Measurements from ENCODE around the gene AHI1.

The AHI1 gene

DNA sequence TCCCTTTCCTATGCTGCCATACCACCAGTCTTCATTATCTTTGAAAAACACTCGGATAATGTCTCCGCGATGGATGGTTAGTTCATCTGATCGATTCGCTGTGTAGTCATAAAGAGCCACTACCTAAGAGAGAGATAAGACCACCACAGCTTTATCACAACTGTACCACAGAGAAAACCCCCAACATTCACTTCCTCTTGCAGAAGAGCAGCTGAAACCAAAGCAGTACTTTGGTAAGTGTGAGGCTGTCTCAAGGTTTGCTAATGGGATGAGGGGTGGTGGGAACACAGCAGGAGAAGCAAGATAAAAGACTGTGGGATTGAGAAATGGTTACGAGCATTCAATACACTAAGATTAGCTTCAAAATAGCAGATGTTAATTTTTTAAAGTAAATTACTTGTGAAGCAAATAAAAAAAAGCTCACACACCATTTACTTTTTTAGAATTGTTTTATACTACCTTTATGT lies 174.3 kb downstream of the AHI1 start:
- DNase-seq, result no peak

DNA sequence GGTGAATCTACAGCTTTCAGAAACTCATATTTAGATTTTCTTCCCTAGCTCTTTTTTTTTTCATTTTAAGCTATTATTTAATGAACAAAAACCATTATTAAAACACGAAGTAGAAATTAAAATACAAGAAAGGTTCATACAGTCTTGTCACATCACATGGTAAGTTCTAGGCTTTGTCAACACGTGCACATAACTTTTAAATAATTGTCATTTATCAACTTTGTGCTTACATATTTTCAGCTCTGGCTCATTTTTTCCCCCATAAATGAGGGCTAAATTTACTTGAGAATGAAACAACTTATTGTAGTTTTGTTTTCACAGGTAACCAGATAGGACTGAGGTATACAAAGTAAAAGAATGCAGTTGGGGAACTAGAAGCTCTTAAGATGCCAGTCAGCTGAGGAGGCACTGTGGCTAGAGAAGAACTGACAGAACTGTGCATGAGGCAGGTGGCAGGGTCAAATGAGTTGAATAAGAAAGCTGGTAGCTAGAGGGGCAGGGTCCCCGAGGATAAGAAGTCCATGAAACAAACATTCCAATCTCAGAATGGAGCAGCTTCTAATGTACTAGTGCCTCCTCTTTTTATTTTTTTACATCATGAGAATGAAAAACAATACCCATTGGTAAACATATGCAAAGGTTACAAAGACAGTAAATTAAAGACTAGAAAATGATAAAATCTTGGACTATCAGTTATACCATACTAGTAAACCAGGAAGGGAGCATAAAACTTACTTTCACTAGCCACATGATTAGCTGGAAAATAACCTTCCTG lies 174.9 kb downstream of the AHI1 start:
- no peak for DNase-seq

DNA sequence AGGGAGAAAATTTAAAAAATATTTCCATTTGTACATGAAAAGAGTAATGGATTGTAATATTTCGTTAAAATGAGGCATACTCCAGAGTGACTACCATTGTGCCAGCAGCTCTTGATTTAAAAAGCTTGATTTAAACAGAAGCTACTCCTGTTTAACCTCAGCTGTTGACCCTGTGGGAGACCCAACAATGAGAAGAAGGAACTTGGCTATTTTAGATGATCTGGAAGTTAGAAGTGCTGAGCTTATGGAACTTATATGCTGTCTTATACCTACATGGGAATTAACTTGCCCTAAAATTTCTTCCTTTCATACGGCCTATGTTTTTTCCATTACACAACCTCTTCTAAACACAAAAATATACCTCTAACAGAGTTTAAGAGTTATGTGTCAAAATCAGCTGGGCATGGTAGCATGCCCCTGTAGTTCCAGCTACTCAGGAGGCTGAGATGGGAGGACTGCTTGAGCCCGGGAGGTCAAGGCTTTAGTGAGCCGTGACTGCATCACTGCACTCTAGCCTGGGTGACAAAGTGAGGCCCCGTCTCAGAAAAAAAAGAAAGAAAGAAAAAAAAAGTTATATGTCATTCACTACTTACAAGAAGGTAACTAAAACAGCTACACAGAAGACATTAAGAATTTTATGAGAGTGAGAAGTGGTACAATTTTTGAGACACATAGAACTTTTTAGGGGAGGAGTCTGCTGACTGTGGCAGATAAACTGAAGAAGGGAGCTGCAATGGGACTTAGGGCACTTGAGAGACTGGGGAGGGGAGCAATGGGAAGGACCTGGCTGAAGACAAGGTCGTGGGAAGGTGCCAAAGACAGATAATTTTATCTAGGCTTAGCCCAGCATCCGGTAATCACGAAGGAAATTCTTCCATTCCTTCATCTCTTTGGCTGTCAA lies 176.6 kb downstream of the AHI1 start:
- DNase-seq, result no peak

DNA sequence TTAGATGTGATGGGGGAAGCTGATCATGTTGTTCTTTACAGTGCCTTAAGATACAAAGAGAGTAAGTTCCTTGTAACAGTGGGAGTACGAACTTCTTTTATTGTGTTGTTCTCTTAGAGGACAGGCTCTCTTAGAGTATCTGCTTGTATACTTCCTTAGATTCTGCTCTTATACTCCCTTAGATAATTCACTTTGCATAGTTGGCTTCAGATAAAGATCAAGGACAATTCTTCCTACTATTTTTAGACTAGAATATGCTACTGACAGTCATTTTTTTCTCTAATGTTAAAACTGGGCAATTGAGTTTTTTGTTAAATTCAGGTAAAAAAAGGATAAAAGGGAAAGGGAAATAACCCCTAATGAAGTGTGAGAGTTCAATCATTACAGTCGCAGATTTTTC lies 177.7 kb downstream of the AHI1 start:
- no peak for DNase-seq

DNA sequence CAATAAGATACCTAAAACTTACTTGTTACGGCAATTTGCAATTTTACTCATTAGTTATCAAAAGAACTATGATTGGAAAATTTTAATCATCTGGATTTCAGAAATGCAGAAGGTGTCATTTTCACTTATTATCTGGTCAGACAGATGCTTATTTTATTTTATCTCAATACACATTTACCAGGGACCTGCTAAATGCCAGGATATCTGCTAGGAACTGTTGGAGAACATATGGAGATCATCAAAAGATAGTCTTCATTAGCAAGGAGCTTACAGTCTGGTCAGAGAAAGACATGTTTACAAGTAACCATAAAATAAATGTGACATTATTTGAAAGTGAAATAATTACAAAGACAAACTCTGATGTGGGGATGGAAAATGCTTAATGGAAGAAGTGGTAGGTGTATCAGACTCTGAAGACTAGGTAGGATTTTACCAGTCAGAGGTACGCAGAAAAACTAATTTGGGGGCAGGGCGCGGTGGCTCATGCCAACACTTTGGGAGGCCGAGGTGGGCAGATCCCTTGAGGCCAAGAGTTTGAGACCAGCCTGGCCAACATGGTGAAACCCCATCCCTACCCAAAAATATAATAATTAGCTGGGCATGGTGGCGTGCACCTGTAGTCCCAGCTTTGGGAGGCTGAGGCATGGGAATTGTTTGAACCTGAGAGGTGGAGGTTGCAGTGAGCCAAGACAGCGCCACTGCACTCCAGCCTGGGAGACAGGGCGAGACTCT lies 178.6 kb downstream of the AHI1 start:
- no peak for DNase-seq

DNA sequence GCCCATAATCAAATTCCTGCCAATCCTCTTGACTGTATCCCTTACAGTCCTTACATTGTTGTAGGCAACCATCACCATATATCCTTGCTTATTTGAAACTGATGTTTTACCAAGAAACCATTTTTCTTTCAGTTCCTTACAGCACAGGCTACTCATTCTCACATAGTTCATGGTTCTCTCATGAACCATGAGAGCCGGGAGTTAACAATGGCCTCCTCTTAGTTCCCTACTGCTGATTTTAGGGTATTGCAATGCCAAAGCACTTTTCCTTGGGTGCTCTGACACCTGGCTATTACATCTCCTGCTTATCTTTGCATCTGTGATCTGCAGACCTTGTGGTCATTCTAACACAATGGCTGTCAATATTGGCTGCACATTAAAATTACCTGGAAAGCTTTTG lies 183.0 kb downstream of the AHI1 start:
- no peak for DNase-seq

DNA sequence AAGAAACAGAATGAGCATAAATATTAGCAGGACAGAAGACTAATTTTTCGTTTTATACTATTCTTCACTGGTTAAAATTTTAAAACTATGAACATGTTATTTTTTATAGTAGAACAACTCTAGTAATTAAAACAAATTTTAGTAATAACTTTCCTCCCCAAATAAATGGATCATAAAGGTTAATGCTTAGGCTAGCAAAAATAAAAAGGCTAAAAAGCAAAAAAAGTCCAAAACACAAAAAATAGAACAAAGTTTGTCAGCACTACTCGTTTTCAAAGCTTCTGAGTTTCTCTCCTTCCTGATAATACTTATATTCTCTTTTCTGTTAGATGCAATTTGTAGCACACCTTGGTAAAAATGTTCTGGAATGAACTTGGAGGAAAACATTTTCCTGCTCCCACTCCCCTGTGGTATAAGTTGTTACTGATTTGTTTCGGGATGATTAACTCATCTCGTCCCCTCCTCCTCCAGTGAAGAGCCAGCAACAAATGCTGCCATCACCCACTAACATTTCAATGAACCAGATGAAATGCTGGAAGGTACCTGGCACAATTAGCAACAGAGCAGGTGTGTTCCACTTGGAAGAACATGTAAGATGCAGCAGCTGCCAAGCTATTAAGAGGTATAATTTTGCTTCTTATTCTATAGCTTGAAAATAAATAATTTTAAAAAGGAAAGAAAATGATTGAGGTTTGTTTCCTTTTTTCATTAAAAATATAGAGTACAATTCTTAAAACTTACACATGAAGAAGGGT lies 185.9 kb downstream of the AHI1 start:
- no peak for DNase-seq

DNA sequence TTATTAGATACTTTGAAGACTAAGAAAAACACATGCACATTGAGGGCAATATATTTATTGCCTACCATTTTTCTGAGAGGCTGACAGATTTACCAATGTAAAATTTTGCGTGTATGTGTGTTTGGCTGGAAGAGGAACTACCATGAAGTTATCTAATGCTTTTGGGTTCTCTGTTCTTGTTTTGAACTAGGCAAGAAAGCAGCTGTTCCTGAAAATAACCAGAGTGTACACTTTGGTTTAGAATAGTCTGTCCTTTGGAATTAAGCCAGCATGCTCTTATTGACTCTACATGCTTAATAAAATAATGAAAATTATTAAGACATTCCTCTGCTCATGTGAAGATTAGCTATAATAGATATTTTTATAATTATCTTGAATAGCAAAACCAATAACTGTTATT lies 187.2 kb downstream of the AHI1 start:
- DNase-seq, result no peak

DNA sequence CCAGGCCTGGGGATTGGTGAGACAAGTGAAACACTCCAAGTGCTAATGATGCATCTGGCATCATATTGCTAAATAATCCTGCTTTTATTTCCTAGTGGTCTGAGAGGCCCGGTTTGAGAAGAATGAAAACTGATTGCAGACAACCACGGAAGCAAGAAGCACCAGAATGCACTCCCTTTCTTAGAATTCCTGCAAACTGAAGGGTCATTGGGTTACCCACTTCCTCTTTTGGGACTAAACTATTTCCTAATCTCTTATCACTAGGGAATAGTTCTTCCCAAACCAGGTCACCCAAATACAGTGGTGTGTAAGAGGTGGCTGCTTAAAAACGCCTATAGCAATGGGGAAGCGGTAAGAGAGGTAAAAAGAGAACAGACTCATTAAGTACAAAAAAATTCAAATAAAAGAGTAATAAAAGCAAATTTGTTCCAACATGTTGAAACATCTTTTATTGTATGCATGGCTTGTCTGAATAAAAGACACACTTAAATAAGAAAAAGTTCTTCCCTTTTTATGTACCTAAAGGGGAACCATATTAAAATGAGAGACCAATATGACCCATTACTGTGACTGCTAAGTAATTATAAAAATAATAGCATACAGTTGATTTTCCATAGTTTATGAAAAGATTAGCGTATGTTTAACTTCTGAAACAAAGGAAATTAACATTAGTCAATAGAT lies 190.7 kb downstream of the AHI1 start:
- no peak for DNase-seq

DNA sequence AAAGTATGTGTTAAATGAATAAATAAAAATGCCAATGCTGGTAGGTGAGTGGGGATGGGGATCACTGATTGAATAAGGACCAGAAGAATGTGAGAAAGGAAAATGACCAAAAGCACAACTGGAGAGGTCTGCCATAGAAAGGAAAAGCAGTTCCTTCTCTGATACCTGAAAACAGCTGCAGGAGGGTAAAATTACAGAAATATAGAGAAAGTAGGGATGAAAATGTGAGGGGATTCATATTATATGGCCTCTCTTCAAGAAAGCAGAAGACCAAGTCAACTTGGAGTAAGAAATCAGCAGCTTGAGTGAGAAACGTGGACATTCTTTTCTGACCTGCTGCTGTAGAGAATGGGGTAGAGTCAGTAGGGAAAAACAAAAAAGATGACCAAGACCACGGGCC lies 191.4 kb downstream of the AHI1 start:
- no peak for DNase-seq

DNA sequence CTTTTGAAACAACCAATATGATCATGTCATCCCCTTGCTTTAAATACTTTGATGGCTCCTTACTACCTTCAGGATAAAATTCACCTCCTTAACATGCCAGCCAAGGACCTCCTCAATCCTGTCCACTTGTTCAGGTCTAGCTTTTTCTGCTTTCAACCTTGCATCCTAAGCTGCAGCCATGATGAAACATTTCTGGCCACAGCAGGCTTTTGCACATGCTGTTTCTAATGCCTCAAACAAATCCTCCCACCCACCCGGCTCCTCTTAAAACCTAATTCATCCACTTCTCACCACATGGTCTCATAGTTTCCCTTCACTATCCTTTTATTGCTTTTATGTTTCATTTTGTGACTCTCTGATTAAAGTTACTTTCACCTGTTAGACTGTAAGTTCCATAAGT lies 191.9 kb downstream of the AHI1 start:
- DNase-seq, result no peak

DNA sequence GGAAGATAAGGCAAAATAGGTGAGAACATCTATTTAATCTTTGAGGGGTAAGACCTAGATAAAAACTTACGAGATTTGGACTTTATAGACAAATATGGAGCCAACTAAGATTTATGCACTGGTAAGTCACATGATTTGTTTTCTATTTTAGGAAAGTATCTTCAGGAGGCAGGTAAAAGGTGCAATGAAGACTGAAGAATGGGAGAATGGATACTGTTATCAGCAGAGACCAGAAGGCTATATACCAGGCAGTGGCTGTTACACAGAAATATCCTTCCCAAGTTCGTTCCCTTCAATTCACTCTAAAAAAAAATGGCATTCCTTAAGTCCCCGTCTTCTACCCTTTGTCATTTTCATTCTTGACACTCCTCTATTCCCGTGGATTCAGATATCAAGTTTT lies 192.7 kb downstream of the AHI1 start:
- DNase-seq, result no peak

DNA sequence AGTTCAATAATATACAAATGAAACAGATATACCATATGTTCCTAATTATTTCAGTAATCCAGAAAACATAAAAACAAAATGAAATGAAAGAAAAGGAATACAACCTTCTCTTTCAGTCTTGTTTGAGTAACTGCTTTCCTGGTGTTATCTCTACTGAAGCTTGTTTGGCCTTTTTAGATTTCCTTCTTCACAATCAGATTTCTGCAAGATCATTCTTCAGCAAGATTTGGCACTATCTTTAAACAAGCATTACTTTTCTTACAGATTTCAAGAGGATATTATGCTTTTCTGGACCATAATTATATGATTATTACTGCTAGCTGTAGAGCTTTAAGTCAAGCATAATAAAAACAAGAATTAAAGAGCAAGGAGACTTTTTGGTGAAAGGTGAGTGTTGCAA lies 196.2 kb downstream of the AHI1 start:
- no peak for DNase-seq

DNA sequence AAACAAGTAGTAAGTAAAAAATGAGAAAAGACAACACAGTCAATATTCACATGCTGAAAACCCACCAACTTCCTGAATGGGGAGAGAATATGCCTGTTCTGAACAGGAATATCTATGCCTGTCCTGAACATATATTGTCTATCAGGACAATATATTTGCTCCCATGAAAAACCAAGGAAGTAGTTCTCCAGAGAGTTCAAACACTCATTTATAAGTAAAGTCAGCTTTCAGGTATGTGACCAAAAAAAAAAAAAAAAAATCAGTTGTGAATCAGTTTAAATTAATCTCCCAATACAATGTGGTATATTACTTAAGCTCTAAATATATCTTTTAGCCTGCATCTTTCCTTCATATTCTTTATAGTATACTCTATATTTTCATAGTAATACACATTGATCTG lies 197.0 kb downstream of the AHI1 start:
- DNase-seq, result no peak

DNA sequence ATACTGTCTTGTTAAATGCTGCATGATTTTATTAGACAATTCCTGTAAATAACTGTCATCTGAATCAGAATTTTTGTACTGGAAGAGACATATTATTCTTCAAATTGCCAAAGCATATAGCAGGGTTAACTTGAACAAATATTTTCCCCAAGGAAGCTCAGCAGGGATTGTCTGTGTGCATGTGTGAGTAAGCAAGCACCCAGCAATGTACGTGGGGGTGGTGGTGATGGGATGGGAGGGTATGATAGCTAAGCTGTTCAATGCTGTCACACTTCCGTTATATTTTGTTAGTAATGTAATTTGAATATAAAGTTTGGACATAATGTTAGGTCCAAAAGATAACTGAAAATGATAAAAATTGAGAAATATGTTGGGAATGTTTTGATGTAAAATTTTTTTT lies 198.3 kb downstream of the AHI1 start:
- no peak for DNase-seq

DNA sequence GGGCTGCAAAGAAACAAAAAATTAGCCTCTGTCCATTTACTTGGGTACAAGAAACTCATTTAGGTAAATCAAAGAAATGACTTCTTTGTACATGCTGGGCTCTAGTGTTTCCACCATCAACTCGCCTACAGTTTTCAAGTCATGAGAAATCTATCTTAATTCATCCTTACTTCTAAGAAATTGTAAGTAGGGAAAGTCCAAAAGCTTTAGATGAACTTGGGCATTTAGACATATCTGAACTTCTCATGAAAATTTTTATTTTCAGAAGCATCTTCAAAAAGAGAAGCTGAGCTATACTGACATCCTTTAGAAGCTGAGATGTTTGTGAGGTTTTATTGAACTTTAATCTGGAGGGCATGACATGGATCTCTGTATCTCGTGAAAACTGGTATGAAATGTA lies 199.1 kb downstream of the AHI1 start:
- DNase-seq, result no peak

DNA sequence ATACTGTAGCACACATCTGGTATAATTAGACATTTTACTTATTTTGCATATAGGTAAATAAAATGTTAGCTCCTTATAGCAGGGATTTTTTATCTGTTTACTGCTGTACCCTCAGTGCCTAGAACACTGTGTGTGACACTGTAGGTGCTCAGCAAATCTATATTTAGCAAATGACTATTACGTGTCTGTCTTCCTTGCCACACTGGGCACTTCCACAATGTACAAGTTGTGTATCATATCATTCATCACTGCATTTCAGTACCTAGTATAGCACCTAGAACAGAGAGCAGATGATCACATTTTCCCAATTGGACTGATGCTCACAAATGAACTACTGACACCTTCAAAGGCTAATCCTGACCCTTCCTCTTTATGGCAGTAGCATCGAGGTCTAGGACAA lies 200.8 kb downstream of the AHI1 start:
- no peak for DNase-seq

DNA sequence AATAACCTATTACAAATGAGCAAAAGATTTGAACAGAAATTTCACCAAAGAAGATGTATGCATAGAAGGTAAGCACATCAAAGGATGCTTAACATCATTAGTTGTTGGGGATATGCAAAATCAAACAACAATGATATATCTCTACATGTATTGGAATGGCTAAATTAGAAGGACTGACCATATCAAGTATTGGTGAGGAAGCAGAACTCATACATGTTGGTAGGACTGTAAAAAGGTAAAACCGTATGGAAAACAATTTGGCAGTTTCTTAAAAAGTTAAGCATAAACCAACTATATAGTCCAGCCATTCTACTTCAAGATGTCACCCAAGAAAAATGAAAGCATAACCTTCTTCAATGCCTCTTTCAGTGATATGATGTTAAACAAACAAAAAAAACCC lies 202.5 kb downstream of the AHI1 start:
- DNase-seq, result no peak

DNA sequence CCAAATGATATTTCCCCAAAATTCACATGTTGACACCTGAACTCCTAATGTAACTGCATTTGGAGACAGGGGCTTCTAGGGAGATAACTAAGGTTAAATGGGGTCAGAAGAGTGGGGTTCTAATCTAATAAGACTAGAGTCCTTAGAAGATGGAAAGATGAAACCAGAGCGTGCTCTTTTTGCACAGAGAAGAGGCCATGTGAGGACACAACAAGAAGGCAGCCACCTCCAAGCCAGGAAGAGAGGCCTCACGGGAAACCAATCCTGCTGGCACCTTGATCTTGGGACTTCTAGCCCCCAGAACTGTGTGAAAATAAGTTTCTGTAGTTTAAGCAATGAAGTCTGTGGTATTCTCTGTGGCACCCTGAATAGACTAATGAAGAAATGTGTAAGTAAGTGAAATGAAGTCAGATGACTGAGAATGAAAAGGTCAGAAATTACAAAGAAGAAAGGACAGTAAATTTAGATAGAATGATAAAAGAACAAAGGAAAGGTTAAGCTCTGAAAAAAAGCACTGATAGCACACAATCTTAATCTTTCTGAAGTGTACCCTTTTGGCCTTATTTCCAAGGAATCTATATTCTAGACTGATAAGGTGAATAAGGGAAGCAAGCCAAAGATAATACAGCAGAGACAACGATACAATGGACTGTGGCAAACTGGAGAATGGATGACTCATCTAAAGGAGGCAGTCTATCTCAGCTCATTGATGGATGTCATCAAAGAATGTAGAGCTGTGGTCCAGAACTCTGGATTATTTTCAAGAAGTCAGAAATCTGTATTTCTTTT lies 206.1 kb downstream of the AHI1 start:
- no peak for DNase-seq

DNA sequence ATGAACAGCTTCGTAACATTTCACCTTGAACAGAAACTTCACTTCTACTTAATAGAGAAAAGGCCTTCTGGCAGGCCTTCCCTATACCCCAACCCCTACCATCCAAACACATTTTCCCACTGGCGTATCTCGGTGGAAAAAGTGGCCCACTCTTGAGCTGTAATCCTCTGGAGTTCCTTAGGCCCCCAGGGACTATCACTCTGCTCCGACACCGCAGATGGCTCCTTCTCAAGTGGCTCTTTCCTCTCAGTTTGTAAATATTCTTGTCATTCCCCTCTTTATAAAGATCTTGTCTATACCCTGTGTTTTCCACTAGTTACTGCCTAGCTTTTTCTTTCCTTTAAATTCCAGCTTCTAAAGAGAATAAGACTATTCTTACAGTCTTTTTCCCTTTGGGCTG lies 207.7 kb downstream of the AHI1 start:
- DNase-seq, result no peak

DNA sequence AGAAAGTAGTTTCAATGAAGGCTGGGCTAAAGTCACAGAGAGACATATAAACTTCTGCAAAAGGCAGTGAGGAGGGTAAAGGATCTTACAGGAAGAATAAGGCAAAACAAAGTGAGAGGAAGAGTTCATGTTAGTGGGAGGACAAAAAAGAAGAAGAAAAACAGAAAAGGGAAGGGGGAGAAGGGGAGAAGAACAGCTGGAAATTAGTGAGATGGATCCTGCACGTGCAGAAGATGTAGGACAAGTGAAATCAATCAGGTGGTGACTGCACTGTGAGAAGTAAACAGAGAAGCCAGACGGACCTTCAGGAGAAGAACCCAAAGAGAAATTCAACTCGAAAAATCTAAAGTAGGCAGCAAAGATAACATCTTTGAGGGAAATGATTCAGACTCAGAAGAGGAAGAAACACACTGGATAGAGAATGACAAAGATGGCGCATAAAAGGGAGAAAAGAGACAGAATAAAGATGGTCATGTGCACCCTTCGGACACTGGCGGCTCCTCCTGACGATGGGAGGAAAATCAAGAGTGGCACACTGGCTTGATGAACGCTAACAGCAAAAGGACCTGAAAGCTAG lies 210.5 kb downstream of the AHI1 start:
- DNase-seq, result no peak
